Activated CD4-positive, alpha-beta T cell treated with anti-CD3 and anti-CD28 coated beads for 4 hours (primary cell): ENCODE results near the gene CYP2A7.
"Not testable (repeated sequence)": the region's sequence is repeated elsewhere in the genome, so short reads cannot be mapped to it uniquely, and the experiment has no call there.

ENCODE experiments used
- DNase-seq, 2 donors: peaks; one replicate each; pipeline ENCODE4 v3.0.0-alpha.2; 2020

Gene CYP2A7

DNA sequence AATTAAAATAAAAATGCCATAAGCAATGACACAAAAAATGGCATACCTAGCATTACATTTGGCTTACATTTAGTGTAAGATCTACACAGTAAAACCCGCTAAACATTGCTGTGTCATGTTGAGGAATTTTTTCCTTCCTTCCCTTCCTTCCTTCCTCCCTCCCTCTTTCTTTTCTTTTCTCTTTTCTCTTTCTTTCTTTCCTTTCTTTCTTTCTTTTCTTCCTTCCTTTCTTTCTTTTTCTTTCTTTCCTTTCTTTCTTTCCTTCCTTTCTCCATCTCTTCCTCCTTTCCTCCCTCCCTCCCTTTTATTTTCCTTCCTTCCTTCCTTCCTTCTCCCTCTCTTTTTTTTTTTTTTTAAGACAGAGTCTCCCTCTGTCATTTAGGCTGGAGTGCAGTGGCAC, 43.6 kb downstream of the CYP2A7 start:
- DNase-seq: not testable (repeated sequence)

DNA sequence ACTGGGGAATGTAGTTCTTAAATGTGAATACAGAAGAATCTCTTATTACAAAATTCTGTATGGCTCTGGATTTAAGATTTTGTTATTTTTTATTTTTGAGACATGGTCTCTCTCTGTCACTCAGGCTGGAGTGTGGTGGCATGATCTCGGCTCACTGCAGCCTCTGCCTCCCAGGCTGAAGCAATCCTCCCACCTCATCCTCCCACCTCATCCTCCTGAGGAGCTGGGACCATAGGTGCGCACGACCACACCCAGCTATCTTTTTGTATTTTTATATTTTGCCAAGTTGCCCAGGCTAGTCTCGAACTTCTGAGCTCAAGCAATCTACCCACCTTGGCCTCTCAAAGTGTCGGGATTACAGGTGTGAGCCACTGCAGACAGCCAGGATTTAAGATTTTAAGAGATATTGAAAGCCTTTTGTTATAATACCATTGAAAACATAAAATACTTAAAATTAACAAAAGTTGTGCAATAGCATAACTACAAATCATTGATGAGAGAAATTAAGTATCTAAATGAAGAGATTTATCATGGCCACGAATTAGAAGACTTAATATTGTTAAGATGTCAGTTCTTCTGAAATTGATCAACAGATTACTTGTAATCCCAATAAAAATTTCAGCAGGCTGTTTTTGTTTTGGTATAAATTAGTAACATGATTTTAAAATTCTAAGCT, 45.1 kb downstream of the CYP2A7 start:
- no peak for DNase-seq

DNA sequence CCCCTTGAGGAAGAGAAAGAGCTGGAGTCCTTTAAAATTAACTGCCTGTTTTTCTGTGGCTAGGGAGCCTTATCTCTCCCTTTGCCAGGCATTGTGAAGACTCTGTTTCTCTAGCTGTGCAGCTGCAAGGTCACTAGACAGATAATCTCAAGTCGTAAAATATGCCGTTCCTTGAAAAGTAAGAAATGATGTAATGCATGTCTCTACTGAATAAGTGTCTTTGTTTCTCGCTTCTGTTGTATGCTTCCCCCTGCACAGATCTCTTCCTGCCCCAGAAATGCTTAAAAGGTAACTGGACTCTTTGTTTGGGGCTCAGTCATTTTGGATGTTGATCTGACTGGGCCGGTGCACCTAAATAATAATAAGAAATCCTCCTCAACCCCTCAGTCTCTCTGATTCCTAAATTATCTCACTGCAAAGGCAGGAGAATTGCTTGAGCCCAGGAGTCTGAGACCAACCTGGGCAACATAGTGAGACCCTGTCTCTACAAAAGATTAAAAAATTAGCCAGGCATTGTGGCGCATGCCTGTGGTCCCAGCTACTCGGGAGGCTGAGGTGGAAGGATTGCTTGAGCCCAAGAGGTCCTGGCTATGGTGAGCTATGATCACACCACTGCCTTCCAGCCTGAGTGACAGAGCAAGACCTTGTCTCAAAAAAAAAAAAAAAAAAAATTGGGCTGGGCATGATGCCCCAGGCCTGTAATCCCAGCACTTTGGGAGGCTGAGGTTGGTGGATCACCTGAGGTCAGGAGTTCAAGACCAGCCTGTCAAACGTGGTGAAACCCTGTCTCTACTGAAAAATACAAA, 48.1 kb downstream of the CYP2A7 start:
- DNase-seq: not testable (repeated sequence)

- not testable (repeated sequence) for DNase-seq
Measured at GRCh38 chr19:40832431-40832790, 49.6 kb downstream of the CYP2A7 start.

- no peak for DNase-seq
Measured at GRCh38 chr19:40831502-40832430, 50.3 kb downstream of the CYP2A7 start.

DNA sequence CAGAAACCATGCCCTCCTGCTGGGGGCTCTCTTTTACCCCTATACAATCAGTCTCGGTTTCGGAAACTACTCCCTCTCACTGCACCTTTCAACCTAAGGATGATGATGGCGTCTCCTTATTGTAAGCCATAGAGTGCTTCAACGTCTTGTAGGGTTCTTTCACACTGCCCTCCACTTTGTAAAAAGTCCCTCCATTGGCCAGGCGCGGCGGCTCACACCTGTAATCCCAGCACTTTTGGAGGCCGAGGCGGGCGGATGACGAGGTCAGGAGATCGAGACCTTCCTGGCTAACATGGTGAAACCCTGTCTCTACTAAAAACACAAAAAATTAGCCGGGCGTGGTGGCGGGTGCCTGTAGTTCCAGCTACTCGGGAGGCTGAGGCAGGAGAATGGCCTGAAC, 51.3 kb downstream of the CYP2A7 start:
- DNase-seq: not testable (repeated sequence)

- no peak for DNase-seq
Measured at GRCh38 chr19:40829205-40829604, 52.8 kb downstream of the CYP2A7 start.

DNA sequence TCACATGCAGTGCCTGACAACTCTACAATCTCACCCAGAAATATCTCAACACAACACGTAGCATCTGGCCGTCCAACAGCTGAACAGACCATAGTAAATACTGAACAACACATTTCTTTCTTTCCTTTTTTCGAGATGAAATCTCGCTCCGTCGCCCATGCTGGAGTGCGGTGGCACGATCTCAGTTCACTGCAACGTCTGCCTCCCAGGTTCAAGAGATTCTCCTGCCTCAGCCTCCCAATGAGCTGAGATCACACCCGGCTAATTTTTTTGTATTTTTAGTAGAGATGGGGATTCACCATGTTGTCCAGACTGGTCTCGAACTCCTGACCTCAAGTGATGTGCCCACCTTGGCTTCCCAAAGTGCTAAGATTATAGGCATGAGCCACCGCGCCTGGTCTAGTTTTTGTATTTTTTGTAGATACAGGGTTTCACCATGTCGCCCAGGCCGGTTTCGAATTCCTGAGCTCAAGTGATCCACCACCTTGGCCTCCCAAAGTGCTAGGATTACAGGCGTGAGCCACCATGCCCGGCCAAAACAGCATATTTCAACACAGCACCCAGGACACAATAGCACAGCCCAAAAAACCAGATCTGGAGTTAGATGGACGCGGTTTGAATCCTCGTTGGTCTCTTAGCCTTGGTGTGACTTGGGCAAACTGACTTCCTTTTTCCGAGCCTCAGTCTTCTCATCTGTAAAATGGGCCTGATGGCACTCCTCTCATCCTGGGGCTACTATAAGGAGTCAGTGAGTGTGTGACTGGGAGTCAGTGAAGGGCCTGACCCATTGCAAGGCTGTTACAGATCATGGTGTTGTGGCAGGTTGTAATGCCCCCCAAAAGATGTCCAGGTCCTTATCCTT, 54.4 kb downstream of the CYP2A7 start:
- DNase-seq: no peak

DNA sequence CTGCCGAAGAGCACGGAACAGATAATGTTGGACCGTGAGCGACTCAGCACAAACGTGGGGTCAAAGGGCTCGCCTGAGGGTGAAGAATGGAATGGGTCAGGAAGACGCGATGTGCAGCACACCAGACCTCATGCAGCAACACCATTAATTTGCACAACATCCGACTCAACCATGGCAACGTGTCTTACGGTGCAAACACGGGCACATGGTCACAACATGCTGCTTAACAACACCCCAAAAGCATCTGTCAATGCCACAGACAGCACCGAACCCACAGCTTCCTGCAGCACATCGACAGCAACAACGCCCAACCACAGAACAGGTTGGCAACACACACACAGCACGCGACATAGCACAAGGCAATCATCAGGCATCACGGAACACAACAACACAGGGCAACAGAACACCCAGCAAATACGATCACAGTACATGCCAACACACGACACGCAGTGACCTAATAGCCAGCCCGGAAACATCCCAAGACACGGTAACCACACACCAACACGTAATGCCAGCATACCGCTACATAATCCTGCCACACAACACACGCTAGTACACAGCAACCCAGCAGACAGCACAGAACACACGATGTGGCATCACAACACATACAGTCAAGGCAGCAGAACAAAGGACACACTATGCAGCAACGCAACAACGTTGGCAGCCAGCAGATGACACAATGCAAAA, 55.2 kb downstream of the CYP2A7 start:
- not testable (repeated sequence) for DNase-seq

DNA sequence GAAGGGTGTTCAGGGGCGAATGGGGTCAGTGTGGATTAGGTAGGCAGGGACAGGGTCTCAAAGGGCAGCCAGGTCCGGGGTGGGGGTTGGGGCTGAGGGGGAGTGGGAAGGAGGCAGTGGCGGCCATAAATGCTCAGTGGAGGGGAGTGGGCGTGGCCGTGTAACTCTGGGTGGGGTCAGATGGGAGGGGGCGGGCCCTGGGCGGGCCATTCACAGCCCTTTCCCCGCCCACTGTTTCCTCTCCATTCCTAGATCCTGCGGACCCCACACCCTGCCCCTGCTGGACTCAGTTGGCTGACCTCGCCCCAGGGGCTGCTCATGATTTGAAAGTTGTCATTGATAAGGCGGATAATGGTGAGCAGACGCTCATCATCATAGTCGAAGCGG, 55.7 kb downstream of the CYP2A7 start:
- DNase-seq: not testable (repeated sequence)

DNA sequence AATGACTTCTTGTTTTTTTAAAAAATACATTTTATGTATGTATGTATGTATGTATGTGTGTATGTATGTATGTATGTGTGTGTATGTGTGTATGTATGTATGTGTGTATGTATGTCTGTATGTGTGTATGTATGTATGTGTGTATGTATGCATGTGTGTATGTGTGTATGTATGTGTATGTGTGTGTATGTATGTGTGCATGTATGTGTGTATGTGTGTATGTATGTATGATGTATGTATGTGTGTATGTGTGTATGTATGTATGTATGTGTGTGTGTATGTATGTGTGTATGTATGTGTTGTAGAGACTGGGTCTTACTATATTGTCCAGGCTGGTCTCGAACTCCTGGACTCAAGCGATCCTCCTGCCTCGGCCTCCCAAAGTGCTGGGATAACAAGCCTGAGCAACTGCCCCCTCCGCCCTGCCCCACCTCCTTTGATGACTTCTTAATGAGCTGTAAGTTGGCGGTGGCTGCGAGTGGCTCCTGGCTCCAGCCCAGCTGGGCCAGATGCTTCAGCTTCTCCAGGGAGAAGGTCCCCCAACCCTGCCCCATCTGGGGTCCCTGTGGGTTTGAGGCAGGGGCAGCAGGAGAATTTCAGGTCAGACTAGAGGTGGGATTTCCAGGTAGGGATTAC, 56.5 kb downstream of the CYP2A7 start:
- not testable (repeated sequence) for DNase-seq
